Esophagus muscularis mucosa (tissue), 3 donors: Measurements from ENCODE around the gene MAP3K6.

Source experiments
- EP300 ChIP-seq: sonication (generic); formaldehyde crosslinking; IDR thresholded peaks from one replicate; pipeline ENCODE4 v1.6.1; 2017; ENCODE audit warnings: antibody characterized with exemption
- TF ChIP-seq, protein P1 (sequence below), 3 experiments: fragments of 200-600 bp in 2 of 3; fragments of 450-650 bp in 1 of 3; sonication (generic) in 2 of 3; IDR thresholded peaks; one replicate each; pipeline ENCODE4 v1.5.1; 2017 to 2019; ENCODE audit warnings: antibody characterized with exemption in 3 of 3, mild to moderate bottlenecking in 2 of 3, moderate library complexity in 1 of 3

DNA sequence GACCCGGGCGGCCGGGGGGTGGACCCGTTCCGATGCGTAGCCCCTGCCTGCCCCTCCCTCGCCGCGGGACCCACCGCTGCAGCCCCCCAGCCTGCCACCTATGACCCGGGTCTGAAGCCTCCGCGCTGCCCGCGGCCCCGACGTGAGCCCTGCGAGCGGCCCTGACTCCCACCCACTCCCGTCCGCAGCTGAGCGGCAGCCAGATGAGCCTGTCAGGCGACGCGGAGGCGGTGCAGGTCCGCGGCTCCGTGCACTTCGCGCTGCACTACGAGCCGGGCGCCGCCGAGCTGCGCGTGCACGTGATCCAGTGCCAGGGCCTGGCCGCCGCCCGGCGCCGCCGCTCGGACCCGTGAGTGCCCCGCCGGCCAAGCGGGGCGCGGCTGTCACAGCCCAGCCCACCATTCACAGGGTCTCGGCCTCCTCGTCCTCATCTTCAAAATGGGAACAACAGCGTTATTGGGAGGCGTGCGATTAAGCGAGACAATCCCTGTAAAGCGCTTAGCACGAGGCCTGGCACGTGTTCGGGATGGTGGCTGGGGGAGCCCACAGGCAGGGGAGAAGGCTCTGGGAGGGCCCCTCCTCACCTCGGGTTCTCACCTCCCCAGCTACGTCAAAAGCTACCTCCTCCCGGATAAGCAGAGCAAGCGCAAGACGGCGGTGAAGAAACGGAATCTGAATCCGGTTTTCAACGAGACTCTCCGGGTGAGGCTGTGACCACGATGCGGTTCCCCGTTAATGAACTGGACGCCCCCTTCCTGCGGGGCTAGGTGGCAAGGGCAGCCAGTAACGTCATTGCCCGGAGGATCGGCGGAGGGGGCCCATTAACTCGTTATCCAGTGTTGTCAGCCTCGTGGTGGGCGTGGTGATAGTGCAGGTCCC, 16.7 kb downstream of the MAP3K6 start:
- TF ChIP-seq, protein P1, sequence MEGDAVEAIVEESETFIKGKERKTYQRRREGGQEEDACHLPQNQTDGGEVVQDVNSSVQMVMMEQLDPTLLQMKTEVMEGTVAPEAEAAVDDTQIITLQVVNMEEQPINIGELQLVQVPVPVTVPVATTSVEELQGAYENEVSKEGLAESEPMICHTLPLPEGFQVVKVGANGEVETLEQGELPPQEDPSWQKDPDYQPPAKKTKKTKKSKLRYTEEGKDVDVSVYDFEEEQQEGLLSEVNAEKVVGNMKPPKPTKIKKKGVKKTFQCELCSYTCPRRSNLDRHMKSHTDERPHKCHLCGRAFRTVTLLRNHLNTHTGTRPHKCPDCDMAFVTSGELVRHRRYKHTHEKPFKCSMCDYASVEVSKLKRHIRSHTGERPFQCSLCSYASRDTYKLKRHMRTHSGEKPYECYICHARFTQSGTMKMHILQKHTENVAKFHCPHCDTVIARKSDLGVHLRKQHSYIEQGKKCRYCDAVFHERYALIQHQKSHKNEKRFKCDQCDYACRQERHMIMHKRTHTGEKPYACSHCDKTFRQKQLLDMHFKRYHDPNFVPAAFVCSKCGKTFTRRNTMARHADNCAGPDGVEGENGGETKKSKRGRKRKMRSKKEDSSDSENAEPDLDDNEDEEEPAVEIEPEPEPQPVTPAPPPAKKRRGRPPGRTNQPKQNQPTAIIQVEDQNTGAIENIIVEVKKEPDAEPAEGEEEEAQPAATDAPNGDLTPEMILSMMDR (IDR thresholded peaks at IDR 0.05) = peak in 1 of 3 experiments; percentile 23
- no peak for TF ChIP-seq EP300
